Thyroid gland (tissue), 4 donors: Measurements from ENCODE around the gene ATP5ME. TPM values are rescaled to one million over a fixed set of nuclear protein-coding genes. Genes with fewer than 3 reads are reported as not detected.

Experiments
- DNase-seq, 2 donors: peaks; one replicate each; pipeline ENCODE4 v3.0.0-alpha.2; 2019
- H3K27ac ChIP-seq, 3 donors: fragments of 200-600 bp; sonication (generic); 1 replicate in 2 of 3; 2 replicates in 1 of 3; pipeline ENCODE4 v1.5.1; 2016 to 2019; ENCODE audit warnings: mild to moderate bottlenecking in 1 of 3, moderate library complexity in 1 of 3
- H3K27me3 ChIP-seq: fragments of 200-600 bp; sonication (generic); one replicate; pipeline ENCODE4 v1.5.1; 2019
- H3K36me3 ChIP-seq, 2 donors: fragments of 200-600 bp; sonication (generic); one replicate each; pipeline ENCODE4 v1.5.1; 2016 to 2019
- H3K4me1 ChIP-seq, 2 donors: fragments of 200-600 bp; sonication (generic); one replicate each; pipeline ENCODE4 v1.5.1; 2017 to 2019
- H3K4me3 ChIP-seq, 3 donors: fragments of 200-600 bp; sonication (generic); replicated peaks in 1 of 3; 1 replicate in 2 of 3; 2 replicates in 1 of 3; pipeline ENCODE4 v1.5.1; 2016; ENCODE audit warnings: mild to moderate bottlenecking in 1 of 3
- H3K9me3 ChIP-seq: fragments of 200-600 bp; sonication (generic); one replicate; pipeline ENCODE4 v1.5.1; 2017
- POLR2A ChIP-seq, 2 donors: fragments of 450-650 bp; IDR thresholded peaks; one replicate each; pipeline ENCODE4 v1.6.1; 2017; ENCODE audit warnings: antibody characterized with exemption in 2 of 2, mild to moderate bottlenecking in 2 of 2, moderate library complexity in 1 of 2
- WGBS, 2 donors: methylation state at CpG; one replicate each; pipeline ENCODE4 v1.1.5; 2017; 5-methylcytosine and 5-hydroxymethylcytosine counted together
- intact Hi-C: fragments of 100-400 bp; cut with DNase I; formaldehyde crosslinking; loops from one replicate; pipeline ENCODE4 v1.15.1; 2023
- total RNA-seq, 4 donors: library from RNA; depleted of rRNA; stranded (reverse); fragments of >200 nt; gene quantifications; one replicate each; pipeline ENCODE4 v1.2.3, GENCODE V29; 2016
- TF ChIP-seq, protein P1 (sequence below), 6 experiments: fragments of 200-600 bp in 3 of 6; fragments of 450-650 bp in 3 of 6; sonication (generic) in 3 of 6; IDR thresholded peaks; one replicate each; pipeline ENCODE4 v1.5.1; 2016 to 2019; ENCODE audit warnings: antibody characterized with exemption in 6 of 6, mild to moderate bottlenecking in 2 of 6, inconsistent platforms in 1 of 6, moderate library complexity in 1 of 6

Gene ATP5ME
- total RNA-seq, 4 donors from 2014 or later = 82.2 to 144 (median 106) TPM

DNA sequence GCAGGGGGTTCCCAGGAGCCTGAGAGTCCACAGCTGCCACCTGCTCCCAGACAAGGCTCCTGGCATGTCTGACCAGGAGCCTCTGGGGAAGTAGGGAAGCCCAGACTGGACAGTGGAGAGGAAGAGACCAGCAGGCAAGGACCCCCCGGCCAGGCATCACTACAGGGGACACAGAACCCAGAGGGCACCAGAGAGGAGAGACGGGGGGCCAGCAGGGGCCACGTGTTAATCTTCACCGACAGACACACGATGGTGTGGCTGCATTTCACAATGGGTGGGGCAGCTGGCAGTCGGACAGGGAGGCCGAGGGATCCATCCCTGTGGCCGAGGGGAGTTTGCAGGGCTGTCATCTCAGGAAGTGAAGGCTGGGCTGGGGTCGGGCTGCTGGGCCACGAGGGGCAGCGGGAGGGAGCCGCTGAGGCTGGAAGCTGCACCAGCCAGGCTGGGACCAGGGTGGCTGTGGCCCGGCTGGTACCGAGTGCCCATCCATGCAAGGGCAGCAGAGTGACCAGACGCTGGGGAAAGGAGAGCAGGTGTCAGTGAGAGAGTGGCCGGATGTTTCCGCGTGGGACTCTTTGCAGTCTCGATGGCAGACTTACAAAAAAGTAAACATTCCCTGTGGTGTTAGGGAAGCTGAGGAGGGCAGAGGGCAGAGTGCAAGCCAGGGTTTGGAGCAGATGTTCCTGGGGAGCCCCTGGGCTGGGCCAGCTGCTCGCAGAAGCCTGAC, 44.0 kb downstream of the ATP5ME start:
- intact Hi-C loops = no loop called here
- Histone ChIP-seq H3K4me1 (peaks cover 3 to 15% of the 10 kb centered on the region in 2 donors), H3K9me3 (no peaks in the 10 kb centered on the region), H3K36me3 (no peaks in the 10 kb centered on the region), H3K4me3 (no peak overlapping the region), H3K27me3 (no peaks in the 10 kb centered on the region), H3K27ac (no peak overlapping the region)
- TF ChIP-seq POLR2A (IDR thresholded peaks at IDR 0.05) = no peak
- TF ChIP-seq, protein P1, sequence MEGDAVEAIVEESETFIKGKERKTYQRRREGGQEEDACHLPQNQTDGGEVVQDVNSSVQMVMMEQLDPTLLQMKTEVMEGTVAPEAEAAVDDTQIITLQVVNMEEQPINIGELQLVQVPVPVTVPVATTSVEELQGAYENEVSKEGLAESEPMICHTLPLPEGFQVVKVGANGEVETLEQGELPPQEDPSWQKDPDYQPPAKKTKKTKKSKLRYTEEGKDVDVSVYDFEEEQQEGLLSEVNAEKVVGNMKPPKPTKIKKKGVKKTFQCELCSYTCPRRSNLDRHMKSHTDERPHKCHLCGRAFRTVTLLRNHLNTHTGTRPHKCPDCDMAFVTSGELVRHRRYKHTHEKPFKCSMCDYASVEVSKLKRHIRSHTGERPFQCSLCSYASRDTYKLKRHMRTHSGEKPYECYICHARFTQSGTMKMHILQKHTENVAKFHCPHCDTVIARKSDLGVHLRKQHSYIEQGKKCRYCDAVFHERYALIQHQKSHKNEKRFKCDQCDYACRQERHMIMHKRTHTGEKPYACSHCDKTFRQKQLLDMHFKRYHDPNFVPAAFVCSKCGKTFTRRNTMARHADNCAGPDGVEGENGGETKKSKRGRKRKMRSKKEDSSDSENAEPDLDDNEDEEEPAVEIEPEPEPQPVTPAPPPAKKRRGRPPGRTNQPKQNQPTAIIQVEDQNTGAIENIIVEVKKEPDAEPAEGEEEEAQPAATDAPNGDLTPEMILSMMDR (IDR thresholded peaks at IDR 0.05) = no peak
- 67 to 73% methylated on average over 17 to 20 of the region's 20 CpGs for WGBS, 2 donors
- no peak for DNase-seq

- 90 to 91% methylated on average over 9 of the region's 9 CpGs for WGBS, 2 donors
- H3K9me3 ChIP-seq = no peaks in the 10 kb centered on the region
- H3K4me1 ChIP-seq = peaks cover 6 to 20% of the 10 kb centered on the region in 2 donors
- no peaks in the 10 kb centered on the region for H3K36me3 ChIP-seq
- DNase-seq = no peak
- H3K27me3 ChIP-seq = no peaks in the 10 kb centered on the region
- TF ChIP-seq, protein P1 (IDR thresholded peaks at IDR 0.05) = no peak
- TF ChIP-seq POLR2A (IDR thresholded peaks at IDR 0.05) = no peak
- no peak overlapping the region for H3K4me3 ChIP-seq
- no peak overlapping the region for H3K27ac ChIP-seq
- intact Hi-C loops = no loop called here
These were observed 44.5 kb downstream of the ATP5ME start for GRCh38 chr4:629636-629914.

DNA sequence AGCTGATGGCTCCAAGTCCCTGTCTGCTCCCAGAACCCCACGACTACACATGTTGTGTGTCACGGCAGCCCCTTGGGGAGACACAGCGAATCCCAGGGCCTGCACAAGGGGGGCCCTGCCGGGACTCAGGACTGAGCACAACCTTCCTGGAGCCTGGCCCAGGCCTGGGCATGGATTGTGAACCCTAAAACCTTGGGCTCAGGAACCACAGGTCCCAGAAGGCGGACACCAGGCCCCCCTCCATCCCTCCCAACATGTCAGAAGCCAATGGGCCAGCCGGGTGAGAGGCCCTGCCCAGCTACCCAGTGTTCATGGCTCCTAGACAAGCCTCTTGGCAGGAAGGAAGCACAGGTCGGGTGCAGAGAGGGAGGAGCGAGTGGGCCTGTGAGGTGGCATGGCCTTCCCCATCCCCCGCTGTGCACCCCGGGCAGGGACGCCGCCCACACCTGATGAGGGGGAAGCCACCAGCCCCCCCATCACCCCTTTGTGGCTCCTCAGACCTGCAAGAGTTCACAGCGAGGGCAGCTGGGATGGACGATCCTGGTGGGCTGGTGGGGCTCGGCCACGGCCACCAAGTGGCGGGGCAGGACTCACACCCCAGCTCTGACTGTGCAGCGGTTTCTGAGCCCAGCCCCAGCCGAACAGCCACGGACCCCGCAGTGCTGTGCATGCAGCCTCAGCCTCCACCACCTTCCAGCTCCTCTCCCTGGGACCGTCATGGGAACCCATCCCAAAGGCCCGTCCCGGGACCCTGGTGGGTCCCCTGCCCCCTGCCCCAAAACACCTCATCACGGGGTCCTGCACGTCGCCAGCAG, 45.0 kb downstream of the ATP5ME start:
- H3K4me1 ChIP-seq = peaks cover 6 to 20% of the 10 kb centered on the region in 2 donors
- no peak for DNase-seq
- no peaks in the 10 kb centered on the region for H3K9me3 ChIP-seq
- WGBS, 2 donors = 89 to 92% methylated on average over 9 to 21 of the region's 27 CpGs
- H3K27ac ChIP-seq = no peak overlapping the region
- no peak overlapping the region for H3K4me3 ChIP-seq
- no peaks in the 10 kb centered on the region for H3K36me3 ChIP-seq
- no peaks in the 10 kb centered on the region for H3K27me3 ChIP-seq
- TF ChIP-seq, protein P1 (IDR thresholded peaks at IDR 0.05) = no peak
- no peak for TF ChIP-seq POLR2A (IDR thresholded peaks at IDR 0.05)
- intact Hi-C loops = no loop called here

DNA sequence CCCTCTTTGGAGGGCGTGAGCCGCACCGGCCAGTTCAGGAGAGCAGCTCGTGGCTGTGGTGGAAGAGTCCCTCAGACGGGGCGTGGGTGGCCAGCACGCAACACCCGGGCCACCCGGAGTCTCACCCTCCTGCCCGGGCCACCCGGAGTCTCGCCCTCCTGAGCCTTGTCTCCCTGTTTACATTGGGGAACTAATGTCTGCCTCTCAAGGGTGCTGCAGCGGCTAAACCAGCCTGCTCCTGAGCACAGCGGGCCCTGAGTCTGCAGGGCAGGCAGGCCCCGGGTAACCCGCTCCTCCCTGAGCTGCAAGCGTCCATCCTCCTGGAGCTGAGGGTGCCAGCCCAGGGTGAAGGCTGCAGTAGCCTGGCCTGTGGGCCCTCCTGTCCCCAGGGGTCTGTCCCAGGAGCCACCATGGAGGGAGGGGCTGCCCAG, 45.8 kb downstream of the ATP5ME start:
- peak in 1 of 2 donors; percentile 32 for DNase-seq
- TF ChIP-seq POLR2A (IDR thresholded peaks at IDR 0.05) = no peak
- TF ChIP-seq, protein P1 (IDR thresholded peaks at IDR 0.05) = no peak
- Histone ChIP-seq H3K4me3 (no peak overlapping the region), H3K36me3 (no peaks in the 10 kb centered on the region), H3K27me3 (no peaks in the 10 kb centered on the region), H3K4me1 (peaks cover 6 to 20% of the 10 kb centered on the region in 2 donors), H3K27ac (no peak overlapping the region), H3K9me3 (no peaks in the 10 kb centered on the region)
- intact Hi-C loops = no loop called here
- WGBS, 2 donors = 37 to 73% methylated on average over 6 to 8 of the region's 17 CpGs
